Measurements from ENCODE around the gene KDM4B. TPM values are rescaled to one million over a fixed set of nuclear protein-coding genes. Genes with fewer than 3 reads are reported as not detected.
A peak's percentile ranks its signal among the peaks of the same experiment; 100 is the strongest.

The KDM4B gene
- total and polyA plus RNA-seq, 9 of the 15 experiments (the other 6 are each of a cell fraction or from before 2014, with no cell fraction given): 0.21 to 29.9 (median 7.3) TPM

- peak; percentile 53; the same call in 1 of the 2 replicates for TF ChIP-seq DEAF1 (CRISPR knock-in tag; IDR thresholded peaks at IDR 0.05)
- TF ChIP-seq VEZF1 (CRISPR knock-in tag; IDR thresholded peaks at IDR 0.05): peak; percentile 66
- TF ChIP-seq RCOR1 (IDR thresholded peaks at IDR 0.05; ENCODE audit: borderline replicate concordance in 1 of 2, low read depth in 2 of 2, low read length in 2 of 2): 0 out of 4 replicates have a peak, but pooled peaks of 1 of the 2 experiments have one; percentile 13
- TF ChIP-seq RBM22 (IDR thresholded peaks at IDR 0.05; ENCODE audit: low read depth, low read length, poor library complexity, severe bottlenecking): peak; percentile 86
- TF ChIP-seq CC2D1A (IDR thresholded peaks at IDR 0.05): 0 out of 2 replicates have a peak, but pooled peaks have one; percentile 36
Observed at GRCh38 chr19:5048091-5048726, 79.3 kb downstream of the KDM4B start (continued).
